A673 (cell line): Measurements from ENCODE around the gene CARS1.

Experiments
- CTCF ChIP-seq: fragments of 300-800, 200-600 bp; sonication (generic); conservative IDR thresholded peaks from 2 replicates; pipeline ENCODE4 v1.5.1; 2017; ENCODE audit warnings: low read depth, mild to moderate bottlenecking, antibody characterized with exemption, low read length, moderate library complexity, mixed read lengths
- EZH2 ChIP-seq: fragments of 200-600 bp; sonication (generic); IDR thresholded peaks from 2 replicates; pipeline ENCODE4 v1.6.1; 2017; ENCODE audit warnings: borderline replicate concordance, low read depth, mild to moderate bottlenecking, mixed read lengths, antibody characterized with exemption, low read length; ENCODE audit not compliant: poor library complexity, severe bottlenecking

- TF ChIP-seq EZH2 (no peak), CTCF (no peak)
Observed at GRCh38 chr11:3103076-3103475, 45.9 kb upstream of the CARS1 start.
